Measurements from ENCODE around the gene OSBPL3. TPM values are rescaled to one million over a fixed set of nuclear protein-coding genes. Genes with fewer than 3 reads are reported as not detected.

Gene OSBPL3
- total RNA-seq, 1 experiment from 2014 or later, result 36.8 TPM

GRCh38 chr7:24979470-24979862, 512 bp downstream of the OSBPL3 start:
- no peaks in the 10 kb centered on the region for H3K27me3 ChIP-seq (ENCODE audit: insufficient read depth, low read length)
- no peaks in the 10 kb centered on the region for H3K36me3 ChIP-seq (ENCODE audit: control insufficient read depth in 1 of 2, insufficient read depth in 2 of 2, low read length in 2 of 2)
- H3K9ac ChIP-seq (ENCODE audit: low read length), result peak overlapping the region; percentile 87
- no peak for DNase-seq (ENCODE audit: low read depth, low spot score)
- H4K20me1 ChIP-seq (ENCODE audit: insufficient read depth), result no peaks in the 10 kb centered on the region; the same call in 1 of the 2 replicates
- ChIA-PET CTCF (interaction anchor here (0.7 to 1.7 kb wide), 8 partner anchors 8 to 167 kb away, joined by 3 to 11 read pairs (median 4); no protein-coding TSS in a partner anchor), RAD21 (ENCODE audit: low non-redundant PET in 1 of 2, low total read pairs in 2 of 2, uncharacterized antibody in 2 of 2, unreplicated experiment in 2 of 2) (interaction anchor here in 1 of 2 experiments (1.1 to 1.2 kb wide), 2 partner anchors 86 to 158 kb away, joined by 3 read pairs; no protein-coding TSS in a partner anchor), POLR2A (interaction anchor here (0.9 to 2.7 kb wide), 3 partner anchors 71 to 159 kb away, joined by 3 to 9 read pairs (median 4); no protein-coding TSS in a partner anchor)
- H3K4me1 ChIP-seq (ENCODE audit: control insufficient read depth in 1 of 2, insufficient read depth in 2 of 2, low read length in 2 of 2), result peaks cover 14 to 52% of the 10 kb centered on the region in 2 experiments
- no peaks in the 10 kb centered on the region for H3K9me2 ChIP-seq (ENCODE audit: insufficient read depth)
- no peak overlapping the region for H2AFZ ChIP-seq (ENCODE audit: low read depth, low read length, poor library complexity, severe bottlenecking)
- peaks cover 54% of the 10 kb centered on the region for H3K79me2 ChIP-seq (ENCODE audit: insufficient read depth, low read length)
- intact Hi-C loops (cut with micrococcal nuclease), result no loop called here
- no peaks in the 10 kb centered on the region for H3K9me3 ChIP-seq (ENCODE audit: control insufficient read depth in 1 of 2, insufficient read depth in 1 of 2, low read depth in 1 of 2, low read length in 2 of 2)
- no TSS peak for BruUV-seq (replicated peaks)
- peak overlapping the region; percentile 55 to 66 for H3K4me3 ChIP-seq (replicated peaks in 1 of 2; ENCODE audit: low read depth in 1 of 2, low read length in 2 of 2)
- H3K27ac ChIP-seq (ENCODE audit: low read depth, low read length), result peak overlapping the region; percentile 89
- peak overlapping the region; percentile 92 for H3K4me2 ChIP-seq (ENCODE audit: low read length)
- ATAC-seq, result peak; percentile 60
- no peak for TF ChIP-seq REST (IDR thresholded peaks at IDR 0.05; ENCODE audit: low read depth)
- TF ChIP-seq SIN3A (IDR thresholded peaks at IDR 0.05; ENCODE audit: low read depth), result no peak
- TF ChIP-seq ZNF274 (IDR thresholded peaks at IDR 0.05; ENCODE audit: low read depth, low read length), result no peak
- TF ChIP-seq YY1 (IDR thresholded peaks at IDR 0.05; ENCODE audit: extremely low read depth, insufficient replicate concordance, low read depth, low read length), result no peak
- no peak for TF ChIP-seq ELF1 (IDR thresholded peaks at IDR 0.05; ENCODE audit: borderline replicate concordance, low read depth)
- no peak for TF ChIP-seq FOSL1 (IDR thresholded peaks at IDR 0.05; ENCODE audit: low read depth)
- TF ChIP-seq POLR2AphosphoS5 (IDR thresholded peaks at IDR 0.05; ENCODE audit: low read depth, low read length), result no peak; the same call in 1 of the 2 replicates
- TF ChIP-seq SRF (IDR thresholded peaks at IDR 0.05; ENCODE audit: low read depth), result no peak
- no peak for TF ChIP-seq EZH2phosphoT487 (IDR thresholded peaks at IDR 0.05; ENCODE audit: borderline replicate concordance)
- peak; percentile 68 for TF ChIP-seq RAD21 (IDR thresholded peaks at IDR 0.05; ENCODE audit: low read depth)
- no peak for TF ChIP-seq ATF3 (IDR thresholded peaks at IDR 0.05)
- no peak for TF ChIP-seq SP1 (IDR thresholded peaks at IDR 0.05; ENCODE audit: low read depth)
- peak; percentile 49 to 82 (median 62) for TF ChIP-seq CTCF (IDR thresholded peaks at IDR 0.05 in 2 of 3, conservative IDR thresholded peaks at IDR 0.05 in 1 of 3; ENCODE audit: borderline replicate concordance in 1 of 3, insufficient read depth in 1 of 3, low read depth in 2 of 3, low read length in 2 of 3)
- TF ChIP-seq CEBPB (IDR thresholded peaks at IDR 0.05; ENCODE audit: low read depth), result no peak
- TF ChIP-seq ZFX (IDR thresholded peaks at IDR 0.05), result no peak
- no peak for TF ChIP-seq EZH2 (IDR thresholded peaks at IDR 0.05)
- TF ChIP-seq MAX (IDR thresholded peaks at IDR 0.05), result peak; percentile 31; the same call in 1 of the 2 replicates
- no peak for TF ChIP-seq ZBTB33 (IDR thresholded peaks at IDR 0.05; ENCODE audit: extremely low read depth, insufficient replicate concordance, low read length)
- TF ChIP-seq POLR2A (IDR thresholded peaks at IDR 0.05; ENCODE audit: borderline replicate concordance, extremely low read depth, insufficient read depth, insufficient read length), result peak; percentile 87
- peak; percentile 18 for TF ChIP-seq TCF7L2 (IDR thresholded peaks at IDR 0.05; ENCODE audit: borderline replicate concordance, extremely low read depth, insufficient read depth, insufficient read length)

Data from HCT116 (cell line).